HCT116 (cell line): ENCODE results near the gene APC2. TPM values are rescaled to one million over a fixed set of nuclear protein-coding genes. Genes with fewer than 3 reads are reported as not detected.

ENCODE experiments used
- ATAC-seq: fragments of 200-7000 bp; cut with Tn5 transposase; 2 replicates; pipeline ENCODE4 v1.9.1; 2020; ENCODE audit warnings: mild to moderate bottlenecking, moderate library complexity
- BruUV-seq: library from RNA; stranded (reverse); fragments of 400-500 nt; replicated peaks from 2 replicates; lab custom pipeline; 2021; lab: Mats Ljungman, UMichigan
- CTCF ChIA-PET: fragments of 300-600 bp; sonication (Branson Sonifier 250); formaldehyde crosslinking; loops from one replicate; lab custom pipeline; 2021; ENCODE audit warnings: antibody characterized with exemption; lab: Charles Lee
- POLR2A ChIA-PET: fragments of 300-600, 350-600 bp; sonication (Branson Sonifier 250); formaldehyde crosslinking; loops from one replicate; lab custom pipeline; 2021; ENCODE audit warnings: antibody characterized with exemption; lab: Charles Lee
- RAD21 ChIA-PET, 2 experiments: fragments of 300-600 bp; sonication (Branson Sonifier 250); formaldehyde crosslinking; loops; one replicate each; lab custom pipeline; 2023; ENCODE audit warnings: low total read pairs in 2 of 2; ENCODE audit not compliant: uncharacterized antibody in 2 of 2, unreplicated experiment in 2 of 2, low non-redundant PET in 1 of 2; lab: Charles Lee
- DNase-seq: peaks from one replicate; pipeline ENCODE4 v3.0.0-alpha.2; 2010; ENCODE audit warnings: low read depth, low spot score
- H2AFZ ChIP-seq: fragments of 200-600 bp; shearing (Covaris generic), sonication (generic); 2 replicates; pipeline ENCODE4 v1.6.1; 2017; ENCODE audit warnings: low read depth, mixed run types, mixed read lengths, antibody characterized with exemption, low read length; ENCODE audit not compliant: poor library complexity, severe bottlenecking
- H3K27ac ChIP-seq: 2 replicates; pipeline ENCODE4 v1.5.1; 2012; ENCODE audit warnings: low read depth, low read length
- H3K27me3 ChIP-seq: fragments of 200-600 bp; sonication (generic); 2 replicates; pipeline ENCODE4 v1.6.1; 2016; ENCODE audit warnings: mixed run types, low read length, mixed read lengths; ENCODE audit not compliant: insufficient read depth
- H3K36me3 ChIP-seq, 2 experiments: fragments of 200-500 bp in 1 of 2; fragments of 200-600 bp in 1 of 2; sonication (Bioruptor generic) in 1 of 2; sonication (generic) in 1 of 2; 2 replicates each; pipeline versions ENCODE4 v1.5.1 to v1.6.1; 2014 to 2016; ENCODE audit warnings: low read length in 2 of 2, inconsistent platforms in 1 of 2, mixed read lengths in 1 of 2, mixed run types in 1 of 2; ENCODE audit not compliant: insufficient read depth in 2 of 2, control insufficient read depth in 1 of 2
- H3K4me1 ChIP-seq, 2 experiments: fragments of 200-600 bp in 1 of 2; sonication (generic) in 1 of 2; 2 replicates each; pipeline versions ENCODE4 v1.5.1 to v1.6.1; 2012 to 2017; ENCODE audit warnings: low read length in 2 of 2, inconsistent platforms in 1 of 2, mild to moderate bottlenecking in 1 of 2, mixed read lengths in 1 of 2, mixed run types in 1 of 2, moderate library complexity in 1 of 2; ENCODE audit not compliant: insufficient read depth in 2 of 2, control insufficient read depth in 1 of 2
- H3K4me2 ChIP-seq: fragments of 200-600 bp; sonication (generic); 2 replicates; pipeline ENCODE4 v1.6.1; 2017; ENCODE audit warnings: mixed run types, low read length, mixed read lengths
- H3K4me3 ChIP-seq, 2 experiments: fragments of 200-600 bp in 1 of 2; sonication (generic) in 1 of 2; replicated peaks in 1 of 2; 2 replicates each; pipeline ENCODE4 v1.5.1; 2011 to 2016; ENCODE audit warnings: low read length in 2 of 2, control low read depth in 1 of 2, low read depth in 1 of 2, mild to moderate bottlenecking in 1 of 2, mixed read lengths in 1 of 2, mixed run types in 1 of 2
- H3K79me2 ChIP-seq: fragments of 200-600 bp; sonication (generic); 2 replicates; pipeline ENCODE4 v1.6.1; 2017; ENCODE audit warnings: mild to moderate bottlenecking, mixed run types, low read length, moderate library complexity, mixed read lengths; ENCODE audit not compliant: insufficient read depth
- H3K9ac ChIP-seq: fragments of 200-600 bp; sonication (generic); 2 replicates; pipeline ENCODE4 v1.6.1; 2016; ENCODE audit warnings: low read length, mixed read lengths
- H3K9me2 ChIP-seq: fragments of 200-600 bp; sonication (generic), shearing (Covaris generic); 2 replicates; pipeline ENCODE4 v1.6.1; 2017; ENCODE audit warnings: mixed run types, mild to moderate bottlenecking, moderate library complexity; ENCODE audit not compliant: insufficient read depth
- H3K9me3 ChIP-seq, 2 experiments: fragments of 200-500 bp in 1 of 2; fragments of 200-600 bp in 1 of 2; sonication (Bioruptor generic) in 1 of 2; sonication (generic) in 1 of 2; 2 replicates each; pipeline ENCODE4 v1.6.1; 2014 to 2017; ENCODE audit warnings: low read length in 2 of 2, mixed read lengths in 2 of 2, inconsistent platforms in 1 of 2, low read depth in 1 of 2, mild to moderate bottlenecking in 1 of 2, mixed run types in 1 of 2, moderate library complexity in 1 of 2; ENCODE audit not compliant: control insufficient read depth in 1 of 2, insufficient read depth in 1 of 2
- H4K20me1 ChIP-seq: fragments of 200-600 bp; sonication (generic), shearing (Covaris generic); 2 replicates; pipeline ENCODE4 v1.6.1; 2017; ENCODE audit warnings: mixed run types, mild to moderate bottlenecking, moderate library complexity; ENCODE audit not compliant: insufficient read depth
- ATF3 ChIP-seq: IDR thresholded peaks from 2 replicates; pipeline ENCODE4 v1.6.1; 2012
- CBX3 ChIP-seq: IDR thresholded peaks from 2 replicates; pipeline ENCODE4 v1.6.1; 2012; ENCODE audit warnings: low read depth
- CTCF ChIP-seq, 3 experiments: fragments of 200-600 bp in 1 of 3; sonication (generic) in 1 of 3; IDR thresholded peaks in 2 of 3; conservative IDR thresholded peaks in 1 of 3; 2 replicates each; pipeline ENCODE4 v1.5.1; 2012 to 2017; ENCODE audit warnings: low read depth in 2 of 3, low read length in 2 of 3, antibody characterized with exemption in 1 of 3, borderline replicate concordance in 1 of 3, control low read depth in 1 of 3, mild to moderate bottlenecking in 1 of 3, mixed read lengths in 1 of 3, mixed run types in 1 of 3, moderate library complexity in 1 of 3; ENCODE audit not compliant: insufficient read depth in 1 of 3
- EGR1 ChIP-seq: IDR thresholded peaks from 2 replicates; pipeline ENCODE4 v1.6.1; 2012; ENCODE audit warnings: low read depth
- EZH2phosphoT487 ChIP-seq: fragments of 200-600 bp; IDR thresholded peaks from 2 replicates; pipeline ENCODE4 v1.6.1; 2018; ENCODE audit warnings: antibody characterized with exemption, borderline replicate concordance
- FOSL1 ChIP-seq: IDR thresholded peaks from 2 replicates; pipeline ENCODE4 v1.6.1; 2012; ENCODE audit warnings: low read depth
- JUND ChIP-seq: IDR thresholded peaks from 2 replicates; pipeline ENCODE4 v1.6.1; 2012
- POLR2A ChIP-seq: IDR thresholded peaks from 2 replicates; pipeline ENCODE4 v1.7.0; 2011; ENCODE audit warnings: borderline replicate concordance; ENCODE audit not compliant: insufficient read depth, insufficient read length; ENCODE audit errors: extremely low read depth
- POLR2AphosphoS5 ChIP-seq: IDR thresholded peaks from 2 replicates; pipeline ENCODE4 v1.6.1; 2011; ENCODE audit warnings: mild to moderate bottlenecking, low read depth, low read length, moderate library complexity
- RAD21 ChIP-seq: IDR thresholded peaks from 2 replicates; pipeline ENCODE4 v1.6.1; 2012; ENCODE audit warnings: low read depth, mild to moderate bottlenecking
- TCF7L2 ChIP-seq: IDR thresholded peaks from 2 replicates; pipeline ENCODE4 v1.7.0; 2011; ENCODE audit warnings: borderline replicate concordance, inconsistent platforms; ENCODE audit not compliant: insufficient read depth, insufficient read length; ENCODE audit errors: extremely low read depth
- ZFX ChIP-seq: fragments of 450-650 bp; IDR thresholded peaks from 2 replicates; pipeline ENCODE4 v1.6.1; 2017
- ZNF274 ChIP-seq: fragments of 200-500 bp; sonication (Bioruptor generic); IDR thresholded peaks from 2 replicates; pipeline ENCODE4 v1.6.1; 2014; ENCODE audit warnings: mild to moderate bottlenecking, low read depth, low read length, inconsistent platforms
- intact Hi-C: fragments of 100-400 bp; cut with micrococcal nuclease; formaldehyde crosslinking; loops from 2 replicates; pipeline ENCODE4 v1.10.0; 2022
- total RNA-seq: library from RNA; stranded (reverse); gene quantifications from one replicate; pipeline ENCODE4 v1.2.1, GENCODE V29; 2021; ENCODE audit not compliant: unreplicated experiment
- TF ChIP-seq, protein P1 (sequence below): IDR thresholded peaks from 2 replicates; pipeline ENCODE4 v1.6.1; 2012; ENCODE audit warnings: low read depth
- TF ChIP-seq, protein P2 (sequence below): IDR thresholded peaks from 2 replicates; pipeline ENCODE4 v1.6.1; 2011; ENCODE audit warnings: mild to moderate bottlenecking, low read length, moderate library complexity; ENCODE audit not compliant: insufficient replicate concordance; ENCODE audit errors: extremely low read depth
- TF ChIP-seq, protein P3 (sequence below): IDR thresholded peaks from 2 replicates; pipeline ENCODE4 v1.6.1; 2012

The APC2 gene
- total RNA-seq, 1 experiment from 2014 or later = 1.6 TPM

GRCh38 chr19:1489463-1490310 is 39.8 kb downstream of the APC2 start:
- H3K4me1 ChIP-seq = peaks cover 19 to 33% of the 10 kb centered on the region in 2 experiments
- no peaks in the 10 kb centered on the region for H3K27me3 ChIP-seq
- intact Hi-C loops = loop anchor here (1.0 kb wide), 1 partner anchor 10 kb away; the partner anchor contains the start of gene C19orf25
- TSS peak; percentile 81 for BruUV-seq
- ChIA-PET CTCF (no interaction called here), POLR2A (no interaction called here), RAD21 (no interaction called here)
- peak overlapping the region; percentile 94 for H3K4me2 ChIP-seq
- H3K9ac ChIP-seq = peak overlapping the region; percentile 79
- H4K20me1 ChIP-seq = no peaks in the 10 kb centered on the region
- no peaks in the 10 kb centered on the region for H3K9me3 ChIP-seq
- no peak for DNase-seq
- H3K79me2 ChIP-seq = peaks cover 7% of the 10 kb centered on the region; the same call in 1 of the 2 replicates
- H3K36me3 ChIP-seq = no peaks in the 10 kb centered on the region
- TF ChIP-seq RAD21 (no peak), EGR1 (no peak), JUND (no peak), CTCF (IDR thresholded peaks at IDR 0.05 in 2 of 3, conservative IDR thresholded peaks at IDR 0.05 in 1 of 3; ENCODE audit: borderline replicate concordance in 1 of 3, insufficient read depth in 1 of 3, low read depth in 2 of 3, low read length in 2 of 3) (no peak), ATF3 (no peak), POLR2AphosphoS5 (0 out of 2 replicates have a peak, but pooled peaks have one; percentile 59), FOSL1 (no peak), ZFX (0 out of 2 replicates have a peak, but pooled peaks have one; percentile 36), ZNF274 (no peak), EZH2phosphoT487 (no peak), CBX3 (no peak), POLR2A (no peak), TCF7L2 (no peak)
- TF ChIP-seq, protein P1, sequence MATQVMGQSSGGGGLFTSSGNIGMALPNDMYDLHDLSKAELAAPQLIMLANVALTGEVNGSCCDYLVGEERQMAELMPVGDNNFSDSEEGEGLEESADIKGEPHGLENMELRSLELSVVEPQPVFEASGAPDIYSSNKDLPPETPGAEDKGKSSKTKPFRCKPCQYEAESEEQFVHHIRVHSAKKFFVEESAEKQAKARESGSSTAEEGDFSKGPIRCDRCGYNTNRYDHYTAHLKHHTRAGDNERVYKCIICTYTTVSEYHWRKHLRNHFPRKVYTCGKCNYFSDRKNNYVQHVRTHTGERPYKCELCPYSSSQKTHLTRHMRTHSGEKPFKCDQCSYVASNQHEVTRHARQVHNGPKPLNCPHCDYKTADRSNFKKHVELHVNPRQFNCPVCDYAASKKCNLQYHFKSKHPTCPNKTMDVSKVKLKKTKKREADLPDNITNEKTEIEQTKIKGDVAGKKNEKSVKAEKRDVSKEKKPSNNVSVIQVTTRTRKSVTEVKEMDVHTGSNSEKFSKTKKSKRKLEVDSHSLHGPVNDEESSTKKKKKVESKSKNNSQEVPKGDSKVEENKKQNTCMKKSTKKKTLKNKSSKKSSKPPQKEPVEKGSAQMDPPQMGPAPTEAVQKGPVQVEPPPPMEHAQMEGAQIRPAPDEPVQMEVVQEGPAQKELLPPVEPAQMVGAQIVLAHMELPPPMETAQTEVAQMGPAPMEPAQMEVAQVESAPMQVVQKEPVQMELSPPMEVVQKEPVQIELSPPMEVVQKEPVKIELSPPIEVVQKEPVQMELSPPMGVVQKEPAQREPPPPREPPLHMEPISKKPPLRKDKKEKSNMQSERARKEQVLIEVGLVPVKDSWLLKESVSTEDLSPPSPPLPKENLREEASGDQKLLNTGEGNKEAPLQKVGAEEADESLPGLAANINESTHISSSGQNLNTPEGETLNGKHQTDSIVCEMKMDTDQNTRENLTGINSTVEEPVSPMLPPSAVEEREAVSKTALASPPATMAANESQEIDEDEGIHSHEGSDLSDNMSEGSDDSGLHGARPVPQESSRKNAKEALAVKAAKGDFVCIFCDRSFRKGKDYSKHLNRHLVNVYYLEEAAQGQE = no peak
- TF ChIP-seq, protein P2, sequence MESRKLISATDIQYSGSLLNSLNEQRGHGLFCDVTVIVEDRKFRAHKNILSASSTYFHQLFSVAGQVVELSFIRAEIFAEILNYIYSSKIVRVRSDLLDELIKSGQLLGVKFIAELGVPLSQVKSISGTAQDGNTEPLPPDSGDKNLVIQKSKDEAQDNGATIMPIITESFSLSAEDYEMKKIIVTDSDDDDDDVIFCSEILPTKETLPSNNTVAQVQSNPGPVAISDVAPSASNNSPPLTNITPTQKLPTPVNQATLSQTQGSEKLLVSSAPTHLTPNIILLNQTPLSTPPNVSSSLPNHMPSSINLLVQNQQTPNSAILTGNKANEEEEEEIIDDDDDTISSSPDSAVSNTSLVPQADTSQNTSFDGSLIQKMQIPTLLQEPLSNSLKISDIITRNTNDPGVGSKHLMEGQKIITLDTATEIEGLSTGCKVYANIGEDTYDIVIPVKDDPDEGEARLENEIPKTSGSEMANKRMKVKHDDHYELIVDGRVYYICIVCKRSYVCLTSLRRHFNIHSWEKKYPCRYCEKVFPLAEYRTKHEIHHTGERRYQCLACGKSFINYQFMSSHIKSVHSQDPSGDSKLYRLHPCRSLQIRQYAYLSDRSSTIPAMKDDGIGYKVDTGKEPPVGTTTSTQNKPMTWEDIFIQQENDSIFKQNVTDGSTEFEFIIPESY = no peak
- TF ChIP-seq, protein P3, sequence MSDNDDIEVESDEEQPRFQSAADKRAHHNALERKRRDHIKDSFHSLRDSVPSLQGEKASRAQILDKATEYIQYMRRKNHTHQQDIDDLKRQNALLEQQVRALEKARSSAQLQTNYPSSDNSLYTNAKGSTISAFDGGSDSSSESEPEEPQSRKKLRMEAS = no peak
- ATAC-seq = no peak
- peak overlapping the region; percentile 57 to 65 for H3K4me3 ChIP-seq
- H3K9me2 ChIP-seq = no peaks in the 10 kb centered on the region
- H2AFZ ChIP-seq = no peak overlapping the region
- peak overlapping the region; percentile 78 for H3K27ac ChIP-seq
